Mesenchymal stem cell (in vitro differentiated cells and primary cell): ENCODE data around the gene AHNAK2.

Experiments used
- DNase-seq: peaks from one replicate; pipeline ENCODE4 v3.0.0-alpha.2; 2013
- H2AFZ ChIP-seq: one replicate; pipeline ENCODE4 v1.6.1; 2013; ENCODE audit warnings: low read depth, mild to moderate bottlenecking, control low read depth, inconsistent platforms, low read length, moderate library complexity
- H2AK5ac ChIP-seq: 2 replicates; pipeline ENCODE4 v1.6.1; 2013; ENCODE audit warnings: low read length, moderate library complexity, mild to moderate bottlenecking, inconsistent platforms; ENCODE audit not compliant: severe bottlenecking
- H2BK120ac ChIP-seq: one replicate; pipeline ENCODE4 v1.6.1; 2013; ENCODE audit warnings: low read depth, mild to moderate bottlenecking, inconsistent platforms, low read length, moderate library complexity
- H2BK12ac ChIP-seq, 2 experiments: one replicate each; pipeline ENCODE4 v1.6.1; 2013; ENCODE audit warnings: inconsistent platforms in 2 of 2, low read length in 2 of 2, mild to moderate bottlenecking in 2 of 2, moderate library complexity in 2 of 2, control low read depth in 1 of 2
- H2BK15ac ChIP-seq: one replicate; pipeline ENCODE4 v1.6.1; 2013; ENCODE audit warnings: mild to moderate bottlenecking, low read depth, inconsistent platforms; ENCODE audit not compliant: poor library complexity, severe bottlenecking
- H2BK5ac ChIP-seq: 2 replicates; pipeline ENCODE4 v1.6.1; 2013; ENCODE audit warnings: low read depth, mild to moderate bottlenecking, low read length, control low read depth, inconsistent platforms; ENCODE audit not compliant: poor library complexity, severe bottlenecking
- H3K14ac ChIP-seq, 2 experiments: one replicate each; pipeline ENCODE4 v1.6.1; 2013; ENCODE audit warnings: inconsistent platforms in 2 of 2, low read length in 2 of 2, control low read depth in 1 of 2, mild to moderate bottlenecking in 1 of 2, moderate library complexity in 1 of 2
- H3K18ac ChIP-seq, 2 experiments: one replicate each; pipeline ENCODE4 v1.6.1; 2013; ENCODE audit warnings: inconsistent platforms in 2 of 2, low read length in 2 of 2, control low read depth in 1 of 2, low read depth in 1 of 2, mild to moderate bottlenecking in 1 of 2
- H3K23ac ChIP-seq, 2 experiments: one replicate each; pipeline ENCODE4 v1.6.1; 2013; ENCODE audit warnings: inconsistent platforms in 2 of 2, low read length in 2 of 2, mild to moderate bottlenecking in 2 of 2, moderate library complexity in 2 of 2, control low read depth in 1 of 2
- H3K27ac ChIP-seq: 2 replicates; pipeline ENCODE4 v1.5.1; 2013; ENCODE audit warnings: mild to moderate bottlenecking, moderate library complexity, low read length, control low read depth, inconsistent platforms; ENCODE audit not compliant: poor library complexity, severe bottlenecking
- H3K27me3 ChIP-seq, 2 experiments: 2 replicates each; pipeline versions ENCODE4 v1.6.1 to v1.7.0; 2013; ENCODE audit warnings: low read length in 2 of 2, mild to moderate bottlenecking in 2 of 2, moderate library complexity in 2 of 2, control low read depth in 1 of 2, inconsistent platforms in 1 of 2; ENCODE audit not compliant: control insufficient read depth in 1 of 2, insufficient read depth in 1 of 2
- H3K36me3 ChIP-seq, 2 experiments: 2 replicates each; pipeline versions ENCODE4 v1.6.1 to v1.7.0; 2013; ENCODE audit warnings: low read length in 2 of 2, control low read depth in 1 of 2, inconsistent platforms in 1 of 2, low read depth in 1 of 2, mild to moderate bottlenecking in 1 of 2; ENCODE audit not compliant: insufficient read depth in 2 of 2, control insufficient read depth in 1 of 2
- H3K4ac ChIP-seq, 2 experiments: one replicate each; pipeline ENCODE4 v1.6.1; 2013; ENCODE audit warnings: inconsistent platforms in 2 of 2, low read length in 2 of 2, mild to moderate bottlenecking in 2 of 2, moderate library complexity in 2 of 2, control low read depth in 1 of 2, low read depth in 1 of 2
- H3K4me1 ChIP-seq: 2 replicates; pipeline ENCODE4 v1.6.1; 2013; ENCODE audit warnings: low read depth, low read length, control low read depth; ENCODE audit not compliant: control insufficient read depth, insufficient read depth
- H3K4me2 ChIP-seq: 2 replicates; pipeline ENCODE4 v1.6.1; 2013; ENCODE audit warnings: low read length, mild to moderate bottlenecking, inconsistent platforms; ENCODE audit not compliant: poor library complexity, severe bottlenecking
- H3K4me3 ChIP-seq, 2 experiments: 2 replicates each; pipeline versions ENCODE4 v1.5.1 to v1.7.0; 2013; ENCODE audit warnings: low read length in 2 of 2, mild to moderate bottlenecking in 2 of 2, control low read depth in 1 of 2, low read depth in 1 of 2; ENCODE audit not compliant: insufficient read depth in 1 of 2
- H3K79me1 ChIP-seq: replicated peaks from 2 replicates; pipeline ENCODE4 v1.6.1; 2013; ENCODE audit warnings: mild to moderate bottlenecking, control low read depth, low read length, inconsistent platforms; ENCODE audit not compliant: poor library complexity, severe bottlenecking
- H3K9ac ChIP-seq: 2 replicates; pipeline ENCODE4 v1.7.0; 2013; ENCODE audit warnings: mild to moderate bottlenecking, low read length, moderate library complexity
- H3K9me3 ChIP-seq: 2 replicates; pipeline ENCODE4 v1.7.0; 2013; ENCODE audit warnings: mild to moderate bottlenecking, low read length; ENCODE audit not compliant: control insufficient read depth
- H4K8ac ChIP-seq: one replicate; pipeline ENCODE4 v1.6.1; 2013; ENCODE audit warnings: inconsistent platforms, mild to moderate bottlenecking, low read length, moderate library complexity
- H4K91ac ChIP-seq: one replicate; pipeline ENCODE4 v1.6.1; 2013; ENCODE audit warnings: mild to moderate bottlenecking, low read length, inconsistent platforms
- WGBS: methylation state at CpG from one replicate; pipeline ENCODE4 v1.1.7; 2013; ENCODE audit warnings: mixed read lengths; 5-methylcytosine and 5-hydroxymethylcytosine counted together

The AHNAK2 gene

GRCh38 chr14:105011312-105011990 lies 33.3 kb upstream of the AHNAK2 start:
- no peak overlapping the region for H2BK12ac ChIP-seq
- DNase-seq, result no peak
- no peak overlapping the region for H3K4me3 ChIP-seq
- H2AK5ac ChIP-seq, result no peak overlapping the region
- H3K79me1 ChIP-seq, result peaks cover 8% of the 10 kb centered on the region
- 91% methylated on average over 29 of the region's 29 CpGs for WGBS
- no peak overlapping the region for H4K8ac ChIP-seq
- peak overlapping the region in 1 of 2 experiments; percentile 1 for H3K18ac ChIP-seq
- no peaks in the 10 kb centered on the region for H3K9me3 ChIP-seq
- H2AFZ ChIP-seq, result no peak overlapping the region
- H3K36me3 ChIP-seq, result peaks cover 34 to 50% of the 10 kb centered on the region in 2 experiments
- no peak overlapping the region for H2BK15ac ChIP-seq
- no peak overlapping the region for H2BK120ac ChIP-seq
- no peak overlapping the region for H3K4ac ChIP-seq
- no peak overlapping the region for H3K14ac ChIP-seq
- H2BK5ac ChIP-seq, result no peak overlapping the region
- H4K91ac ChIP-seq, result no peak overlapping the region
- H3K27ac ChIP-seq, result no peak overlapping the region
- no peak overlapping the region for H3K4me2 ChIP-seq
- no peaks in the 10 kb centered on the region for H3K27me3 ChIP-seq
- H3K23ac ChIP-seq, result no peak overlapping the region
- no peak overlapping the region for H3K9ac ChIP-seq
- peaks cover 39% of the 10 kb centered on the region for H3K4me1 ChIP-seq

GRCh38 chr14:105010891-105011291 lies 32.7 kb upstream of the AHNAK2 start:
- Histone ChIP-seq H3K4me2 (no peak overlapping the region), H3K23ac (no peak overlapping the region), H3K18ac (no peak overlapping the region), H3K9ac (no peak overlapping the region), H2BK12ac (no peak overlapping the region), H3K27ac (no peak overlapping the region), H2AFZ (no peak overlapping the region), H4K91ac (no peak overlapping the region), H3K9me3 (no peaks in the 10 kb centered on the region), H2BK15ac (no peak overlapping the region), H3K27me3 (no peaks in the 10 kb centered on the region), H3K4me1 (peaks cover 40% of the 10 kb centered on the region), H3K79me1 (peaks cover 14% of the 10 kb centered on the region), H3K36me3 (peaks cover 34 to 56% of the 10 kb centered on the region in 2 experiments), H2BK120ac (no peak overlapping the region), H4K8ac (no peak overlapping the region), H3K4me3 (no peak overlapping the region), H2BK5ac (no peak overlapping the region), H3K14ac (no peak overlapping the region), H3K4ac (no peak overlapping the region), H2AK5ac (no peak overlapping the region)
- 68% methylated on average over 17 of the region's 17 CpGs for WGBS
- DNase-seq, result peak; percentile 59

- Histone ChIP-seq H3K4ac (no peak overlapping the region), H3K23ac (no peak overlapping the region), H3K27me3 (no peaks in the 10 kb centered on the region), H3K4me1 (peaks cover 41% of the 10 kb centered on the region), H3K27ac (no peak overlapping the region), H3K14ac (no peak overlapping the region), H3K4me3 (no peak overlapping the region), H2BK5ac (no peak overlapping the region), H2AFZ (no peak overlapping the region), H4K8ac (no peak overlapping the region), H3K79me1 (peaks cover 20% of the 10 kb centered on the region), H2BK120ac (no peak overlapping the region), H3K9me3 (no peaks in the 10 kb centered on the region), H3K18ac (no peak overlapping the region), H2BK12ac (no peak overlapping the region), H3K36me3 (peaks cover 34 to 62% of the 10 kb centered on the region in 2 experiments), H3K9ac (no peak overlapping the region), H3K4me2 (no peak overlapping the region), H2BK15ac (no peak overlapping the region), H4K91ac (no peak overlapping the region), H2AK5ac (no peak overlapping the region)
- 98% methylated on average over 3 of the region's 4 CpGs for WGBS
- no peak for DNase-seq
Measured at GRCh38 chr14:105010106-105010505, 31.9 kb upstream of the AHNAK2 start.

GRCh38 chr14:105007593-105008264 lies 29.6 kb upstream of the AHNAK2 start:
- DNase-seq, result no peak
- Histone ChIP-seq H3K4me3 (no peak overlapping the region), H3K79me1 (peaks cover 22% of the 10 kb centered on the region), H3K27ac (no peak overlapping the region), H3K27me3 (no peaks in the 10 kb centered on the region), H2BK5ac (no peak overlapping the region), H2BK120ac (no peak overlapping the region), H3K36me3 (peaks cover 34 to 62% of the 10 kb centered on the region in 2 experiments), H2BK12ac (no peak overlapping the region), H3K4me2 (no peak overlapping the region), H3K14ac (no peak overlapping the region), H3K9ac (no peak overlapping the region), H3K4me1 (peaks cover 27% of the 10 kb centered on the region), H3K9me3 (no peaks in the 10 kb centered on the region), H3K23ac (no peak overlapping the region), H3K18ac (no peak overlapping the region), H3K4ac (no peak overlapping the region), H2AFZ (no peak overlapping the region), H2AK5ac (no peak overlapping the region), H4K91ac (no peak overlapping the region), H4K8ac (no peak overlapping the region), H2BK15ac (no peak overlapping the region)
- 97% methylated on average over 19 of the region's 19 CpGs for WGBS
